Hematopoietic multipotent progenitor cell treated with erythropoietin and hydrocortisone succinate and interleukin-3 and kit ligand, for 4 days (in vitro differentiated cells): ENCODE measurements around the gene TMEM179.

Experiments
- DNase-seq: peaks from one replicate; pipeline ENCODE4 v3.0.0-alpha.2; 2015

Gene TMEM179

DNA sequence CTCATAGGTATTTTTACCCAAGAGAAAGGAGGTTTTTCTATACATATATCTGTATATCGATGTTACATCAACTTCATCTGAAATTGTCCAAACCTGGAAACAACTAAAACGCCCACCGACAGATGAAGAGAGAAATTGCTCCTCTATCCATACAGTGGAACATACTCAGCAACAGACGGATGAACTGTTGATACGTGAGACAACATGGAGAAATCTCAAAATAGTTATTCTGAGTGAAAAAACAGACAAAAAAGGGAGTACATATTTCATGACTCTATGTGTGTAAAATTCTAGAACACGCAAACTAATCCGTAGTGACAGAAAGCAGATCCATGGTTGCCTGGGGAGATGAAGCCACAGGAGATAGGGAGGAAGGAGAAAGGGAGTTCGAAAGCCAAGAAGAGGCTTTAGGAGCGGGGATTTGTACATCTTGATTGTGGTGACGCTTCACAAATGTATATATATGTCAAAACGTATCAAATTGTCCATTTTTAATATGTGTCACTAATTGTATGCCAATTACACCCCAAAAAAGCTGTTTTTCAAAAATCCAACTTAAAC, 62.6 kb downstream of the TMEM179 start:
- no peak for DNase-seq
